ENCODE results near the gene TRIM62.

GRCh38 chr1:33140153-33141149 lies 41.4 kb downstream of the TRIM62 start:
- TF ChIP-seq YY1 (IDR thresholded peaks at IDR 0.05; ENCODE audit: insufficient read depth, insufficient read length), result no peak
- TF ChIP-seq SUZ12 (IDR thresholded peaks at IDR 0.05; ENCODE audit: extremely low read depth, insufficient read depth, insufficient read length), result no peak
- no peak for TF ChIP-seq ZNF274 (IDR thresholded peaks at IDR 0.05; ENCODE audit: low read depth, low read length)
